HepG2 (cell line): Measurements from ENCODE around the gene HNRNPF. TPM values are rescaled to one million over a fixed set of nuclear protein-coding genes. Genes with fewer than 3 reads are reported as not detected.

Experiments
- GATAD1 ChIP-seq: IDR thresholded peaks from 2 replicates; pipeline ENCODE4 v1.6.1; 2016; ENCODE audit warnings: missing genetic modification reagents, missing compliant biosample characterization
- KLF9 ChIP-seq: IDR thresholded peaks from 2 replicates; pipeline ENCODE4 v1.6.1; 2016; ENCODE audit warnings: low read depth
- MBNL3 ChIP-seq: fragments of 250-450 bp; sonication (Bioruptor Pico); conservative IDR thresholded peaks from 2 replicates; pipeline ENCODE4 v1.8.0; 2022; ENCODE audit warnings: mild to moderate bottlenecking, inconsistent platforms
- SP1 ChIP-seq, 2 experiments: fragments of 450-650 bp in 1 of 2; sonication (generic) in 1 of 2; formaldehyde crosslinking in 1 of 2; IDR thresholded peaks; 2 replicates each; pipeline versions ENCODE4 v1.4.0 to v1.6.1; 2016 to 2020; ENCODE audit warnings: missing genetic modification reagents in 1 of 2
- XRCC5 ChIP-seq: fragments of 200-400 bp; formaldehyde crosslinking; optimal IDR thresholded peaks from 2 replicates; pipeline ENCODE3; 2017; ENCODE audit warnings: mild to moderate bottlenecking, low read length
- ZNF367 ChIP-seq: sonication (generic); formaldehyde crosslinking; IDR thresholded peaks from 2 replicates; pipeline ENCODE4 v1.4.0; 2020; ENCODE audit warnings: missing genetic modification reagents, borderline replicate concordance
- ZNF549 ChIP-seq: sonication (generic); formaldehyde crosslinking; IDR thresholded peaks from 2 replicates; pipeline ENCODE4 v1.5.0; 2020; ENCODE audit warnings: missing genetic modification reagents
- ZNF737 ChIP-seq: sonication (generic); formaldehyde crosslinking; IDR thresholded peaks from 2 replicates; pipeline ENCODE4 v1.5.0; 2020; ENCODE audit warnings: missing genetic modification reagents, mild to moderate bottlenecking, borderline replicate concordance
- ZNF777 ChIP-seq: sonication (generic); formaldehyde crosslinking; IDR thresholded peaks from 2 replicates; pipeline ENCODE4 v1.4.0; 2020; ENCODE audit warnings: missing genetic modification reagents
- polyA plus RNA-seq, 8 experiments: library from polyadenylated mRNA; depleted of rRNA in 3 of 8; stranded (reverse) in 7 of 8; unstranded in 1 of 8; fragments of >200 nt; fragmentation: Illumina TruSeq in 4 of 8; extraction: Trizol in 4 of 8; gene quantifications; 2 replicates each; pipeline versions ENCODE4 v1.2.1 to v1.2.3, GENCODE V29; 2011 to 2016; ENCODE audit warnings: low read depth in 4 of 8, missing spikeins in 1 of 8, mixed read lengths in 1 of 8; ENCODE audit not compliant: insufficient read depth in 1 of 8
- total RNA-seq, 5 experiments: library from RNA; depleted of rRNA; stranded (reverse); fragments of >200 nt; fragmentation: Illumina TruSeq; extraction: Trizol; gene quantifications; 2 replicates each; pipeline ENCODE4 v1.2.3, GENCODE V29; 2016; ENCODE audit warnings: low read depth in 1 of 5
- TF ChIP-seq, protein P1 (sequence below): sonication (generic); formaldehyde crosslinking; IDR thresholded peaks from 2 replicates; pipeline ENCODE4 v1.5.1; 2020; ENCODE audit warnings: mild to moderate bottlenecking, missing genetic modification reagents, borderline replicate concordance
- TF ChIP-seq, protein P2 (sequence below): IDR thresholded peaks from 2 replicates; pipeline ENCODE4 v1.6.1; 2012; ENCODE audit warnings: low read length, improper control_type of control experiment
- TF ChIP-seq, protein P3 (sequence below): sonication (generic); formaldehyde crosslinking; IDR thresholded peaks from 2 replicates; pipeline ENCODE4 v1.4.0; 2020; ENCODE audit warnings: low read depth, missing genetic modification reagents
- TF ChIP-seq, protein P4 (sequence below): IDR thresholded peaks from 2 replicates; pipeline ENCODE4 v1.6.1; 2016; ENCODE audit warnings: missing compliant biosample characterization, missing genetic modification reagents, borderline replicate concordance
- TF ChIP-seq, protein P5 (sequence below): IDR thresholded peaks from 2 replicates; pipeline ENCODE4 v1.6.1; 2012; ENCODE audit warnings: inconsistent platforms

The HNRNPF gene
- total and polyA plus RNA-seq, 2 of the 13 experiments (the other 11 are each of a cell fraction or from before 2014, with no cell fraction given) = 166 to 308 TPM

DNA sequence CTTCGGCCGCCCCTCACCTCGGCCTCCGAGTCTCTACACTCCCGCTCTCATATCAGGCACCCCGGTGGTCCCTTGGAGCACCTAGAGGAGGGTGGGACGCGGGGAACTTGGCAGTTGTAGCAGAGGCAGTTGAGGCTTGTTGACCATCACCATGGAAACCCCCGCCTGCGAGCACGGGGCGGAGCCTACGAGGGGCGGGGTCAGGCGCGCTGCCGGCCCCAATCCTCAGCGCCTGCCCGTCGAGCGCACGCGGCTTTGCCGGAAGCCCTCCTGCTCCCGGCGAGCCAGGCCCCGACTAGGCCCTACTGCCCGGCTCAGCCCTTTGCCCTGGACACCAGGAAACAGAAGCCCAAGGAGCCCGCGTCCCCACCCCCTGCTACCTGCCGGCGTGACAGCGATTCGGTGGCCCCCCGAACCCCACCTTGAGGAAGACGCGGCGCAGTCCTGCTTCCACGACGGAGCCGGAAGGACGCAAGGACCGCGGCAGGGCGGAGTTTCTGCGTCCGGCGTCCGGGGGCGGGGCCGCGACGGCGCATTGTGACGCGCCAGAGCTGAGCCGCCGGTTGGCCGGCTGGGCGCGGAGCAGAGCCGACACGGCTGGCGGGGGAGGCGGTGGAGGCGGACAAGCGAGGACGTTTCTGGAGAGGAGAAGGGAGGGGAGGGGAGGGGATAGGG, at the start of gene HNRNPF (continued):
- TF ChIP-seq, protein P1, sequence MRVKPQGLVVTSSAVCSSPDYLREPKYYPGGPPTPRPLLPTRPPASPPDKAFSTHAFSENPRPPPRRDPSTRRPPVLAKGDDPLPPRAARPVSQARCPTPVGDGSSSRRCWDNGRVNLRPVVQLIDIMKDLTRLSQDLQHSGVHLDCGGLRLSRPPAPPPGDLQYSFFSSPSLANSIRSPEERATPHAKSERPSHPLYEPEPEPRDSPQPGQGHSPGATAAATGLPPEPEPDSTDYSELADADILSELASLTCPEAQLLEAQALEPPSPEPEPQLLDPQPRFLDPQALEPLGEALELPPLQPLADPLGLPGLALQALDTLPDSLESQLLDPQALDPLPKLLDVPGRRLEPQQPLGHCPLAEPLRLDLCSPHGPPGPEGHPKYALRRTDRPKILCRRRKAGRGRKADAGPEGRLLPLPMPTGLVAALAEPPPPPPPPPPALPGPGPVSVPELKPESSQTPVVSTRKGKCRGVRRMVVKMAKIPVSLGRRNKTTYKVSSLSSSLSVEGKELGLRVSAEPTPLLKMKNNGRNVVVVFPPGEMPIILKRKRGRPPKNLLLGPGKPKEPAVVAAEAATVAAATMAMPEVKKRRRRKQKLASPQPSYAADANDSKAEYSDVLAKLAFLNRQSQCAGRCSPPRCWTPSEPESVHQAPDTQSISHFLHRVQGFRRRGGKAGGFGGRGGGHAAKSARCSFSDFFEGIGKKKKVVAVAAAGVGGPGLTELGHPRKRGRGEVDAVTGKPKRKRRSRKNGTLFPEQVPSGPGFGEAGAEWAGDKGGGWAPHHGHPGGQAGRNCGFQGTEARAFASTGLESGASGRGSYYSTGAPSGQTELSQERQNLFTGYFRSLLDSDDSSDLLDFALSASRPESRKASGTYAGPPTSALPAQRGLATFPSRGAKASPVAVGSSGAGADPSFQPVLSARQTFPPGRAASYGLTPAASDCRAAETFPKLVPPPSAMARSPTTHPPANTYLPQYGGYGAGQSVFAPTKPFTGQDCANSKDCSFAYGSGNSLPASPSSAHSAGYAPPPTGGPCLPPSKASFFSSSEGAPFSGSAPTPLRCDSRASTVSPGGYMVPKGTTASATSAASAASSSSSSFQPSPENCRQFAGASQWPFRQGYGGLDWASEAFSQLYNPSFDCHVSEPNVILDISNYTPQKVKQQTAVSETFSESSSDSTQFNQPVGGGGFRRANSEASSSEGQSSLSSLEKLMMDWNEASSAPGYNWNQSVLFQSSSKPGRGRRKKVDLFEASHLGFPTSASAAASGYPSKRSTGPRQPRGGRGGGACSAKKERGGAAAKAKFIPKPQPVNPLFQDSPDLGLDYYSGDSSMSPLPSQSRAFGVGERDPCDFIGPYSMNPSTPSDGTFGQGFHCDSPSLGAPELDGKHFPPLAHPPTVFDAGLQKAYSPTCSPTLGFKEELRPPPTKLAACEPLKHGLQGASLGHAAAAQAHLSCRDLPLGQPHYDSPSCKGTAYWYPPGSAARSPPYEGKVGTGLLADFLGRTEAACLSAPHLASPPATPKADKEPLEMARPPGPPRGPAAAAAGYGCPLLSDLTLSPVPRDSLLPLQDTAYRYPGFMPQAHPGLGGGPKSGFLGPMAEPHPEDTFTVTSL (CRISPR knock-in tag) = 0 out of 2 replicates have a peak, but pooled peaks have one; percentile 13
- TF ChIP-seq ZNF367 (CRISPR knock-in tag) = peak; percentile 81; the same call in 1 of the 2 replicates
- no peak for TF ChIP-seq MBNL3 (CRISPR knock-in tag)
- TF ChIP-seq GATAD1 = peak; percentile 82; the same call in 1 of the 2 replicates
- no peak for TF ChIP-seq ZNF737 (CRISPR knock-in tag)
- TF ChIP-seq ZNF549 (CRISPR knock-in tag) = no peak
- TF ChIP-seq, protein P2, sequence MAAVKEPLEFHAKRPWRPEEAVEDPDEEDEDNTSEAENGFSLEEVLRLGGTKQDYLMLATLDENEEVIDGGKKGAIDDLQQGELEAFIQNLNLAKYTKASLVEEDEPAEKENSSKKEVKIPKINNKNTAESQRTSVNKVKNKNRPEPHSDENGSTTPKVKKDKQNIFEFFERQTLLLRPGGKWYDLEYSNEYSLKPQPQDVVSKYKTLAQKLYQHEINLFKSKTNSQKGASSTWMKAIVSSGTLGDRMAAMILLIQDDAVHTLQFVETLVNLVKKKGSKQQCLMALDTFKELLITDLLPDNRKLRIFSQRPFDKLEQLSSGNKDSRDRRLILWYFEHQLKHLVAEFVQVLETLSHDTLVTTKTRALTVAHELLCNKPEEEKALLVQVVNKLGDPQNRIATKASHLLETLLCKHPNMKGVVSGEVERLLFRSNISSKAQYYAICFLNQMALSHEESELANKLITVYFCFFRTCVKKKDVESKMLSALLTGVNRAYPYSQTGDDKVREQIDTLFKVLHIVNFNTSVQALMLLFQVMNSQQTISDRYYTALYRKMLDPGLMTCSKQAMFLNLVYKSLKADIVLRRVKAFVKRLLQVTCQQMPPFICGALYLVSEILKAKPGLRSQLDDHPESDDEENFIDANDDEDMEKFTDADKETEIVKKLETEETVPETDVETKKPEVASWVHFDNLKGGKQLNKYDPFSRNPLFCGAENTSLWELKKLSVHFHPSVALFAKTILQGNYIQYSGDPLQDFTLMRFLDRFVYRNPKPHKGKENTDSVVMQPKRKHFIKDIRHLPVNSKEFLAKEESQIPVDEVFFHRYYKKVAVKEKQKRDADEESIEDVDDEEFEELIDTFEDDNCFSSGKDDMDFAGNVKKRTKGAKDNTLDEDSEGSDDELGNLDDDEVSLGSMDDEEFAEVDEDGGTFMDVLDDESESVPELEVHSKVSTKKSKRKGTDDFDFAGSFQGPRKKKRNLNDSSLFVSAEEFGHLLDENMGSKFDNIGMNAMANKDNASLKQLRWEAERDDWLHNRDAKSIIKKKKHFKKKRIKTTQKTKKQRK = no peak
- TF ChIP-seq, protein P3, sequence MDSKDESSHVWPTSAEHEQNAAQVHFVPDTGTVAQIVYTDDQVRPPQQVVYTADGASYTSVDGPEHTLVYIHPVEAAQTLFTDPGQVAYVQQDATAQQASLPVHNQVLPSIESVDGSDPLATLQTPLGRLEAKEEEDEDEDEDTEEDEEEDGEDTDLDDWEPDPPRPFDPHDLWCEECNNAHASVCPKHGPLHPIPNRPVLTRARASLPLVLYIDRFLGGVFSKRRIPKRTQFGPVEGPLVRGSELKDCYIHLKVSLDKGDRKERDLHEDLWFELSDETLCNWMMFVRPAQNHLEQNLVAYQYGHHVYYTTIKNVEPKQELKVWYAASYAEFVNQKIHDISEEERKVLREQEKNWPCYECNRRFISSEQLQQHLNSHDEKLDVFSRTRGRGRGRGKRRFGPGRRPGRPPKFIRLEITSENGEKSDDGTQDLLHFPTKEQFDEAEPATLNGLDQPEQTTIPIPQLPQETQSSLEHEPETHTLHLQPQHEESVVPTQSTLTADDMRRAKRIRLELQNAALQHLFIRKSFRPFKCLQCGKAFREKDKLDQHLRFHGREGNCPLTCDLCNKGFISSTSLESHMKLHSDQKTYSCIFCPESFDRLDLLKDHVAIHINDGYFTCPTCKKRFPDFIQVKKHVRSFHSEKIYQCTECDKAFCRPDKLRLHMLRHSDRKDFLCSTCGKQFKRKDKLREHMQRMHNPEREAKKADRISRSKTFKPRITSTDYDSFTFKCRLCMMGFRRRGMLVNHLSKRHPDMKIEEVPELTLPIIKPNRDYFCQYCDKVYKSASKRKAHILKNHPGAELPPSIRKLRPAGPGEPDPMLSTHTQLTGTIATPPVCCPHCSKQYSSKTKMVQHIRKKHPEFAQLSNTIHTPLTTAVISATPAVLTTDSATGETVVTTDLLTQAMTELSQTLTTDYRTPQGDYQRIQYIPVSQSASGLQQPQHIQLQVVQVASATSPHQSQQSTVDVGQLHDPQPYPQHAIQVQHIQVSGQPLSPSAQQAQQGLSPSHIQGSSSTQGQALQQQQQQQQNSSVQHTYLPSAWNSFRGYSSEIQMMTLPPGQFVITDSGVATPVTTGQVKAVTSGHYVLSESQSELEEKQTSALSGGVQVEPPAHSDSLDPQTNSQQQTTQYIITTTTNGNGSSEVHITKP (CRISPR knock-in tag) = no peak
- TF ChIP-seq XRCC5 = no peak
- no peak; the same call in 1 of the 2 replicates for TF ChIP-seq KLF9 (CRISPR knock-in tag)
- peak; percentile 98 for TF ChIP-seq ZNF777 (CRISPR knock-in tag)
- TF ChIP-seq, protein P4, sequence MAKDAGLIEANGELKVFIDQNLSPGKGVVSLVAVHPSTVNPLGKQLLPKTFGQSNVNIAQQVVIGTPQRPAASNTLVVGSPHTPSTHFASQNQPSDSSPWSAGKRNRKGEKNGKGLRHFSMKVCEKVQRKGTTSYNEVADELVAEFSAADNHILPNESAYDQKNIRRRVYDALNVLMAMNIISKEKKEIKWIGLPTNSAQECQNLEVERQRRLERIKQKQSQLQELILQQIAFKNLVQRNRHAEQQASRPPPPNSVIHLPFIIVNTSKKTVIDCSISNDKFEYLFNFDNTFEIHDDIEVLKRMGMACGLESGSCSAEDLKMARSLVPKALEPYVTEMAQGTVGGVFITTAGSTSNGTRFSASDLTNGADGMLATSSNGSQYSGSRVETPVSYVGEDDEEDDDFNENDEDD (CRISPR knock-in tag) = peak; percentile 77; the same call in 1 of the 2 replicates
- no peak for TF ChIP-seq SP1 (IDR thresholded peaks at IDR 0.05)
- TF ChIP-seq SP1 (CRISPR knock-in tag; IDR thresholded peaks at IDR 0.05) = peak; percentile 79
- TF ChIP-seq, protein P5, sequence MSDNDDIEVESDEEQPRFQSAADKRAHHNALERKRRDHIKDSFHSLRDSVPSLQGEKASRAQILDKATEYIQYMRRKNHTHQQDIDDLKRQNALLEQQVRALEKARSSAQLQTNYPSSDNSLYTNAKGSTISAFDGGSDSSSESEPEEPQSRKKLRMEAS = peak; percentile 98
